Stimulated activated naive B cell treated with anti-CD40 and anti-IgM and Interleukin-4, amounts not matched to agents 10 μg/mL and 1 μg/mL and 100 μg/mL, for 72 hours (primary cell): ENCODE data around the gene MGRN1.

ENCODE experiments used
- ATAC-seq, 2 donors: fragments of 150-1000 bp; cut with Tn5 transposase; replicated peaks; 2 replicates each; pipeline ENCODE4 v1.10.0; 2021; ENCODE audit warnings: moderate library complexity in 1 of 2
- DNase-seq: peaks from one replicate; pipeline ENCODE4 v3.0.0; 2021
- H3K27ac Mint-ChIP-seq: one replicate; pipeline ENCODE4 v1.8.0; 2022; ENCODE audit warnings: mild to moderate bottlenecking, mixed read lengths
- H3K27me3 Mint-ChIP-seq, 2 donors: one replicate each; pipeline ENCODE4 v1.8.0; 2022; ENCODE audit warnings: mixed read lengths in 2 of 2
- H3K36me3 Mint-ChIP-seq, 2 donors: one replicate each; pipeline ENCODE4 v1.8.0; 2022; ENCODE audit warnings: mixed read lengths in 2 of 2, mild to moderate bottlenecking in 1 of 2
- H3K4me1 Mint-ChIP-seq, 2 donors: one replicate each; pipeline ENCODE4 v1.8.0; 2022; ENCODE audit warnings: mixed read lengths in 2 of 2, mild to moderate bottlenecking in 1 of 2
- H3K4me3 Mint-ChIP-seq, 2 donors: one replicate each; pipeline ENCODE4 v1.8.0; 2022; ENCODE audit warnings: mild to moderate bottlenecking in 2 of 2, mixed read lengths in 2 of 2, moderate library complexity in 1 of 2
- H3K9me3 Mint-ChIP-seq, 2 donors: one replicate each; pipeline ENCODE4 v1.8.0; 2022; ENCODE audit warnings: mixed read lengths in 2 of 2, mild to moderate bottlenecking in 1 of 2

Gene MGRN1

DNA sequence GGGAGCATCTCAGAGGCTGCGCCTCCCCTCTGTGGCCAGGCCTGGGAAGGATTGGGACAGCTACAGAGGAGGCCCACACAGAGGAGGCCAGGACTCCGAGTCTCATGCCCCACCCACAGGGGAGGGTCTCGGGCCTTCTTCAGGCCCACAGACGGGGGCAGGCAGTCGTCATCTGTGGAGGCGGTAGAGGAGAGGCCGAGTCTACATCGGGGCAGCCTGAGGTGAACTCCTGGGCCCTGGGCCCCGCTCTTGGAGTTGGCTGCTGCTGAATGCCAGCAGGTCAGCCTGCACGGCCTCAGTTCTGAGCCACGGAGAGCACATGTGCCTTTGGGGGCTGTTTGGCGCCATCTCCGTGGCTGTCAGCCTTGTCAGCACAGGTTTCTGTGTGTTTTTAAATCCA is 60.7 kb downstream of the MGRN1 start:
- no peak overlapping the region for H3K4me3 Mint-ChIP-seq
- peaks cover 30 to 57% of the 10 kb centered on the region in 2 donors for H3K36me3 Mint-ChIP-seq
- H3K4me1 Mint-ChIP-seq: peaks cover 1 to 4% of the 10 kb centered on the region in 2 donors
- DNase-seq (no peak), ATAC-seq (no peak)
- H3K27me3 Mint-ChIP-seq: no peaks in the 10 kb centered on the region
- H3K27ac Mint-ChIP-seq: no peak overlapping the region
- no peaks in the 10 kb centered on the region for H3K9me3 Mint-ChIP-seq

GRCh38 chr16:4685776-4686496 is 61.3 kb downstream of the MGRN1 start:
- H3K27ac Mint-ChIP-seq: no peak overlapping the region
- H3K4me1 Mint-ChIP-seq: peaks cover 5 to 6% of the 10 kb centered on the region in 2 donors
- ATAC-seq (no peak), DNase-seq (no peak)
- no peaks in the 10 kb centered on the region for H3K9me3 Mint-ChIP-seq
- H3K27me3 Mint-ChIP-seq: no peaks in the 10 kb centered on the region
- H3K4me3 Mint-ChIP-seq: no peak overlapping the region
- peaks cover 32 to 56% of the 10 kb centered on the region in 2 donors for H3K36me3 Mint-ChIP-seq

- Mint-ChIP-seq H3K4me3 (no peak overlapping the region), H3K27me3 (no peaks in the 10 kb centered on the region), H3K27ac (no peak overlapping the region), H3K4me1 (peaks cover 8 to 12% of the 10 kb centered on the region in 2 donors), H3K9me3 (no peaks in the 10 kb centered on the region), H3K36me3 (peaks cover 32 to 49% of the 10 kb centered on the region in 2 donors)
- ATAC-seq: no peak
- no peak for DNase-seq
Measured at GRCh38 chr16:4686497-4687210, 62.0 kb downstream of the MGRN1 start.

GRCh38 chr16:4687416-4687815 is 62.8 kb downstream of the MGRN1 start:
- Mint-ChIP-seq H3K36me3 (peaks cover 30 to 46% of the 10 kb centered on the region in 2 donors), H3K27ac (peak overlapping the region; percentile 63), H3K27me3 (no peaks in the 10 kb centered on the region), H3K9me3 (no peaks in the 10 kb centered on the region), H3K4me3 (no peak overlapping the region), H3K4me1 (peaks cover 11 to 18% of the 10 kb centered on the region in 2 donors)
- ATAC-seq: no peak
- DNase-seq: no peak

DNA sequence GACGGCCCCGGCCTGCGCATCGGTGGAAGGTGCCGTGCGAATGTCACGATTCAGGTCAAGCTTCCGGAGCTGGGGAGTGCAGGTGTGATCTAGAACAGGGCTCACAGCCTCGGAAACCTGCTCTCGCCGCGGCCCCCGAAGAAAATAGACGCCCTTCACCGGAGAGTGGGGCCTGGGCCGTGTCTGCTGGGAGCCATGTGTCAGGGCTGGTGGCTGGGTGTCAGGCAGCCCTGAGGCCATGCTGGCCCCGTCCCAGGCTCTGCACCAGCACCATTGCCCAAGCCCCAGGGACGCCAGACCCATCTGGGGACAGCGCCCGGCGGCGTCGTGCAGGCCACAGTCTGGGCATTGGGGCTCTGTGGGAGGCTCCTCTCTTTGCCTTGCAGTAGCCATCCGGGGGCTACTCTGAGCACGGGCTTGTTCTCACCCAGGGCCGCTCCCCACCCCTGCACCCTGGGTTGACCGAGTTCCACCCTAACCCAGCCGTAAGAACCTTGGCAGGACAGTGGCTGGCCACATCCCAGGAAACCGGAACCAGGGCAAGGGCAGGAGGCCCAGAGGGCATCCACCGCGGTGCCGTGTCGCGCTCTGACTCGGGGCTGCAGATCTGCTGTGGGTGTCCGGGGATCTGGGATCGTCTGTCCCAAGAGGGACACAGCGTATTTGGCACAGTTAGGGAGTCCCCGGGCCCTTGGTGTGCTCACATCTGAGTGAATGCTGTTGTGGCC is 63.5 kb downstream of the MGRN1 start:
- peaks cover 30 to 44% of the 10 kb centered on the region in 2 donors for H3K36me3 Mint-ChIP-seq
- H3K27ac Mint-ChIP-seq: peak overlapping the region; percentile 63
- ATAC-seq: no peak
- peaks cover 15 to 24% of the 10 kb centered on the region in 2 donors for H3K4me1 Mint-ChIP-seq
- no peak for DNase-seq
- H3K27me3 Mint-ChIP-seq: no peaks in the 10 kb centered on the region
- H3K4me3 Mint-ChIP-seq: peak overlapping the region in 1 of 2 donors; percentile 13
- H3K9me3 Mint-ChIP-seq: no peaks in the 10 kb centered on the region

GRCh38 chr16:4688674-4689045 is 64.0 kb downstream of the MGRN1 start:
- H3K4me3 Mint-ChIP-seq: no peak overlapping the region
- H3K9me3 Mint-ChIP-seq: no peaks in the 10 kb centered on the region
- peaks cover 16 to 27% of the 10 kb centered on the region in 2 donors for H3K4me1 Mint-ChIP-seq
- peaks cover 28 to 41% of the 10 kb centered on the region in 2 donors for H3K36me3 Mint-ChIP-seq
- ATAC-seq (no peak), DNase-seq (no peak)
- H3K27ac Mint-ChIP-seq: no peak overlapping the region
- H3K27me3 Mint-ChIP-seq: no peaks in the 10 kb centered on the region

- H3K36me3 Mint-ChIP-seq: peaks cover 27 to 41% of the 10 kb centered on the region in 2 donors
- H3K4me1 Mint-ChIP-seq: peaks cover 16 to 27% of the 10 kb centered on the region in 2 donors
- H3K4me3 Mint-ChIP-seq: no peak overlapping the region
- ATAC-seq (no peak), DNase-seq (no peak)
- H3K27ac Mint-ChIP-seq: peak overlapping the region; percentile 37
- H3K27me3 Mint-ChIP-seq: no peaks in the 10 kb centered on the region
- no peaks in the 10 kb centered on the region for H3K9me3 Mint-ChIP-seq
Measured at GRCh38 chr16:4689091-4689671, 64.6 kb downstream of the MGRN1 start.

DNA sequence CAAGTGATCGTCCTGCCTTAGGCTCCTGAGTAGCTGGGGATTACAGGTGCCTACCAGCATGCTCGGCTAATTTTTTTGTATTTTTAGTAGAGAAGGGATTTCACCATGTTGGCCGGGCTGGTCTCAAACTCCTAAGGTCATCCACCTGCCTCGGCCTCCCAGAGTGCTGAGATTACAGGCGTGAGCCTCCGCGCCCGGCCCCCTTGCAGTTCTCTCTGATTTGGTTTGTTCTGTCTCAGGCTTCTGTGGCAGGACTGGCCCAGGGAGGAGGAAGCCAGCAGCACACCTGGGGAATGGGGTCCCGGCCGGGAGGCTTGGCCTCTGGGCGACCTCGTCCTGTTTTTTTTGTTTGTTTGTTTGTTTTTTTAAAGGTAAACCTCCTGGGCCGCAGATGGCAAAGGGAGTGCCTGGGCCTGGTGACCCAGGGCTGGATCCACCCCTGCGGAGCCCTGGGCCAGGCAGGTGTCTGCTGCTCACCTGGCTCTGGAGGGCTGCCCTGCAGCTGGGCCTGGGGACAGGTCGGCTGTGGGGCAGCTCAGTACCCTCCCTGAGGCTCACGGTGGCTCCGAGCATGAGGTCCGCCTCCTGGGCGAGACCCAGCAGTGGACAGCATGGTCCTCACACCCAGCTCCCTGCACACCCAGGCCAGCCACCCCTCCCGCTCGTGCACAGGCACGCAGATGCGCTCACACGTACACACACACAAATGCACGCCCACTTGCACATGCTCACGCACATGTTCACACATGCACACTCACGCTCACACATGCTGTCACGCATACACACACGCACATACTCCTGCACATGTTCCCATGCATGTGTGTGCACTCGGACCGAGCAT is 65.5 kb downstream of the MGRN1 start:
- H3K36me3 Mint-ChIP-seq: peaks cover 23 to 39% of the 10 kb centered on the region in 2 donors
- DNase-seq (no peak), ATAC-seq (no peak)
- H3K4me1 Mint-ChIP-seq: peaks cover 17 to 35% of the 10 kb centered on the region in 2 donors
- H3K27ac Mint-ChIP-seq: no peak overlapping the region
- H3K27me3 Mint-ChIP-seq: no peaks in the 10 kb centered on the region
- peak overlapping the region in 1 of 2 donors; percentile 25 for H3K4me3 Mint-ChIP-seq
- H3K9me3 Mint-ChIP-seq: no peaks in the 10 kb centered on the region

- Mint-ChIP-seq H3K9me3 (no peaks in the 10 kb centered on the region), H3K4me1 (peaks cover 21 to 41% of the 10 kb centered on the region in 2 donors), H3K27me3 (no peaks in the 10 kb centered on the region), H3K27ac (peak overlapping the region; percentile 74), H3K36me3 (peaks cover 26 to 38% of the 10 kb centered on the region in 2 donors), H3K4me3 (no peak overlapping the region)
- no peak for ATAC-seq
- no peak for DNase-seq
Measured at GRCh38 chr16:4690946-4691665, 66.5 kb downstream of the MGRN1 start.

GRCh38 chr16:4691666-4692412 is 67.2 kb downstream of the MGRN1 start:
- no peak for DNase-seq
- Mint-ChIP-seq H3K4me1 (peaks cover 22 to 41% of the 10 kb centered on the region in 2 donors), H3K27ac (peak overlapping the region; percentile 94), H3K27me3 (no peaks in the 10 kb centered on the region), H3K9me3 (no peaks in the 10 kb centered on the region), H3K4me3 (peak overlapping the region; percentile 87 to 90), H3K36me3 (peaks cover 25 to 35% of the 10 kb centered on the region in 2 donors)
- no peak for ATAC-seq

DNA sequence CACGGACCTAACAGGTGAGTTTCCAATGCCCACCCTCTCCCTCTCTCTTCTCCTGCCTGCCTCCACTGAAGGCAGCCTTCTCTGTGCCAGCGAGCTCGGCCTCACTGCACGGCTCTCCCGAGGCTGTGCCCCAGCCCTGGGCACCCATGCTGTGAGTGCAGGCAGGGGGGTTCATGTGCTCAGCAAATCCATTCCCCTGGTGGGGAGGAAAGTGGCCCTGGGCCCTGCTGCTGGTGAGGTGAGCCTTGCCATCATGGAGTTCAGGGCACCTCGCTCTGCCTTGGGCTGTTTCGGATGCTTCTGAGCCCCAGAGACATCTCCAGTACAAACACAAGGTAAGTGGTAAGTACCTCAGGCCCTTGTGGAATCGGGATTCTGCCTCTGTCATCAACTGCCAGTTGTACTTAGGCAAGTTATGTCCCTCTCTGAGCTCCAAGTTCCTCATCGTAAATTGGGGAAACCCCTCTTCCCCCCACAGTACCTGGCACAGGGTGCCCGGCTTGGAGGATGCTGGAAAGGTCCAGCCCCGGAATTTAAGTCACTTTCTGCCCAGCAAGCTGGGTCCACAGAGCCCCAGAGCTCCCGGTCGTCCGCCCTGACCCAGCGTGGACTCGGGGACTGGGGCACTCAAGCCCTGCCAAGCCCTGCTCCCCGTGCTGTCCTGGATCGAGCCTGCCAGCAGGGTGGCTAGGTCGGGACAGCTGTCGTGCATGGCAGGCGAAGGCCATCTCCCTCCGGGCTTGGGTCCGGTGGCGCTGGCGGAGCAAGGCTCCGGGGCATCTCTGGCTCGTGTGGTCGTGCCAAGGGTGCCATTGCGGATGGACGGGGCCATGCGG is 68.1 kb downstream of the MGRN1 start:
- Mint-ChIP-seq H3K4me3 (peak overlapping the region; percentile 87 to 90), H3K4me1 (peaks cover 22 to 41% of the 10 kb centered on the region in 2 donors), H3K27ac (peak overlapping the region; percentile 94), H3K27me3 (no peaks in the 10 kb centered on the region), H3K9me3 (no peaks in the 10 kb centered on the region), H3K36me3 (peaks cover 26 to 31% of the 10 kb centered on the region in 2 donors)
- ATAC-seq (peak; percentile 15 to 19), DNase-seq (no peak)
